HG02852 (cell line): Measurements from ENCODE around the gene ASB13.

Experiments
- ATAC-seq: cut with Tn5 transposase; IDR thresholded peaks from one replicate; pipeline ENCODE4 v1.9.1; 2021; ENCODE audit warnings: mild to moderate bottlenecking, moderate library complexity; ENCODE audit not compliant: unreplicated experiment

Gene ASB13

GRCh38 chr10:5648494-5649457, 17.6 kb downstream of the ASB13 start:
- no peak for ATAC-seq

- no peak for ATAC-seq
These were observed 18.7 kb downstream of the ASB13 start for GRCh38 chr10:5647507-5648240.

- peak; percentile 28 for ATAC-seq
These were observed 20.3 kb downstream of the ASB13 start for GRCh38 chr10:5645944-5646617.

- ATAC-seq, result peak; percentile 56
These were observed 21.0 kb downstream of the ASB13 start for GRCh38 chr10:5645375-5645774.

- no peak for ATAC-seq
These were observed 21.5 kb downstream of the ASB13 start for GRCh38 chr10:5644930-5645329.

- no peak for ATAC-seq
These were observed 22.9 kb downstream of the ASB13 start for GRCh38 chr10:5643346-5644067.

GRCh38 chr10:5641501-5641900, 24.9 kb downstream of the ASB13 start:
- no peak for ATAC-seq

GRCh38 chr10:5640501-5640900, 25.9 kb downstream of the ASB13 start:
- no peak for ATAC-seq

- ATAC-seq, result no peak
These were observed 26.4 kb downstream of the ASB13 start for GRCh38 chr10:5640036-5640435.

- no peak for ATAC-seq
These were observed 27.3 kb downstream of the ASB13 start for GRCh38 chr10:5639066-5639465.

GRCh38 chr10:5638494-5638893, 27.9 kb downstream of the ASB13 start:
- no peak for ATAC-seq

GRCh38 chr10:5634918-5635317, 31.5 kb downstream of the ASB13 start:
- no peak for ATAC-seq

GRCh38 chr10:5633166-5633749, 33.1 kb downstream of the ASB13 start:
- no peak for ATAC-seq

- ATAC-seq, result no peak
These were observed 33.9 kb downstream of the ASB13 start for GRCh38 chr10:5632446-5632845.

GRCh38 chr10:5631936-5632335, 34.5 kb downstream of the ASB13 start:
- no peak for ATAC-seq

- no peak for ATAC-seq
These were observed 36.3 kb downstream of the ASB13 start for GRCh38 chr10:5630112-5630436.

- ATAC-seq, result peak; percentile 87
These were observed 36.9 kb downstream of the ASB13 start for GRCh38 chr10:5629303-5630111.

GRCh38 chr10:5628451-5629302, 37.7 kb downstream of the ASB13 start:
- ATAC-seq, result peak; percentile 53
